GM12801 (cell line): ENCODE data around the gene IL18BP.

Experiments used
- TF ChIP-seq, protein P1 (sequence below): IDR thresholded peaks from one replicate; pipeline ENCODE4 v1.5.1; 2011; ENCODE audit warnings: control low read depth; ENCODE audit not compliant: insufficient read length; ENCODE audit errors: extremely low read depth

The IL18BP gene

DNA sequence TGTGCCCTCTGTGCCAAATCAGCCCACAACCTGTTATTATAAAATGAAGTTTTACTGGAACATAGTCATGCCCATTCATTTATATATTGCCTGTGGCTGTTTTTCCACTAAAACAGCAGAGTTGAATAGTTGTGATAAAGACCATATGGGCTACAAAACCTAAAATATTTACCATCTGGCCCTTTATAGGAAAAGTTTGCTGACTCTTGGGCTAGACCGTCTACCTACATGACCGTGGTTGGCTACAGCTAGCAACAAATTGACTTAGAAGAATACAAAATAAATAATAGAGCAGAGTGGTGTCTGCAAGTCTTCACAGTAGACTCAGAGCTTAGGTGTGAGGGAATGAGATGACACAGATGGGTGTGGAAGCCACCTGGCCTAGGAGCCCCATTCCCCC lies 11.2 kb upstream of the IL18BP start:
- TF ChIP-seq, protein P1, sequence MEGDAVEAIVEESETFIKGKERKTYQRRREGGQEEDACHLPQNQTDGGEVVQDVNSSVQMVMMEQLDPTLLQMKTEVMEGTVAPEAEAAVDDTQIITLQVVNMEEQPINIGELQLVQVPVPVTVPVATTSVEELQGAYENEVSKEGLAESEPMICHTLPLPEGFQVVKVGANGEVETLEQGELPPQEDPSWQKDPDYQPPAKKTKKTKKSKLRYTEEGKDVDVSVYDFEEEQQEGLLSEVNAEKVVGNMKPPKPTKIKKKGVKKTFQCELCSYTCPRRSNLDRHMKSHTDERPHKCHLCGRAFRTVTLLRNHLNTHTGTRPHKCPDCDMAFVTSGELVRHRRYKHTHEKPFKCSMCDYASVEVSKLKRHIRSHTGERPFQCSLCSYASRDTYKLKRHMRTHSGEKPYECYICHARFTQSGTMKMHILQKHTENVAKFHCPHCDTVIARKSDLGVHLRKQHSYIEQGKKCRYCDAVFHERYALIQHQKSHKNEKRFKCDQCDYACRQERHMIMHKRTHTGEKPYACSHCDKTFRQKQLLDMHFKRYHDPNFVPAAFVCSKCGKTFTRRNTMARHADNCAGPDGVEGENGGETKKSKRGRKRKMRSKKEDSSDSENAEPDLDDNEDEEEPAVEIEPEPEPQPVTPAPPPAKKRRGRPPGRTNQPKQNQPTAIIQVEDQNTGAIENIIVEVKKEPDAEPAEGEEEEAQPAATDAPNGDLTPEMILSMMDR = no peak

DNA sequence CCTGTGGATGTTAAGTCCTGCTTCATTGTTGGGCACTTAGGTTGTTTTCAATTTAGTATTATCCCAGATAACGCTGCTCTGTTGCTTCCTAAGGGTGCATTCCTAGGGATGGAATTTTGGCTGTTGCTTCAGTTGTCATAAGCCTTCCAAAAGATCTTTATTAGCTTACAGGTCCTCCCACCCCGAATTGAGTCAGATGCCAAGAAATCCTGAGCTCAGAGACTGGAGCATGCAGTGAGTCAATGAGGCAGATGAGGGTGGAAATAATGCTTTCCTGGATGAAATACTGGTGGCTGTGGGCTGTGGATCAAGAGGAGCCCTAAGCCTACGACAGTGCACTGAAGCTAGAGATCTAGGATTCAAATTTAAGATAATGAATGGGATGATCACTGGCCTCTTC lies 10.7 kb upstream of the IL18BP start:
- TF ChIP-seq, protein P1 = no peak

DNA sequence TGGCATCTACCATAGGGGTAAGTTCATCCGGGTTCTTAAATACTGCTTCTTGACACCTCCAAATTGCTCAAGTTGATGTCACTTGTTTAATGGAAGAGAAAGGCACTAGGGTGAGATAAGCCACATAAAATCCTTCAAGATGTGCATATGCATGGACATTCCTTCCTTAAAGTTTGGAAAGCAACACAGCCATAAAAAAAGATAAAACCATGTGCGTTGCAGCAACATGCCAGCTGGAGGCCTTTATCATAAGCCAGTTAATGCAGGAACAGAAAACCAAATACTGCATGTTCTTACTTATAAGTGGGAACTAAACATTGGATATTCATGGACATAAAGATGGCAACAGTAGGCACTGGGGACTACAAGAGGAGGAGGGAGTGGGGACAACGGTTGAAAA lies 8.0 kb upstream of the IL18BP start:
- TF ChIP-seq, protein P1 = no peak

DNA sequence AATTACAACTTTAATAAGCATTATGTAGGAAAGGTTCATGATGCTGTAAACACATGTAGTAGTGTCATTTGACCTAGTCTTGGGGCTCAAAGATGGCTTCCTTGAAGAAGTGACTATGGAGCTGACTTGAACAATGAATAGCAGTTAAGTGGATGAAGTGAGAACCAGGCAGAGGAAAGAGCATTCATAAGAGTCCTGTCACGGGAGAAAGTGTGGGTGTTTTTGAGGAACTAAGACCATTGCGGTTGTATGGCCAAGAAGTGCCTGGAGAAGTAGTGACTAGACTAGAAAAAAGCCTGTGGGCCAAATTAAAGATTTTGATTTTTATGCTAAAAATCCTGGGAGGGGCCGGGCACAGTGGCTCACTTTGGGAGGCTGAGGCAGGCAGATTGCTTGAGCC lies 7.2 kb upstream of the IL18BP start:
- TF ChIP-seq, protein P1 = no peak

DNA sequence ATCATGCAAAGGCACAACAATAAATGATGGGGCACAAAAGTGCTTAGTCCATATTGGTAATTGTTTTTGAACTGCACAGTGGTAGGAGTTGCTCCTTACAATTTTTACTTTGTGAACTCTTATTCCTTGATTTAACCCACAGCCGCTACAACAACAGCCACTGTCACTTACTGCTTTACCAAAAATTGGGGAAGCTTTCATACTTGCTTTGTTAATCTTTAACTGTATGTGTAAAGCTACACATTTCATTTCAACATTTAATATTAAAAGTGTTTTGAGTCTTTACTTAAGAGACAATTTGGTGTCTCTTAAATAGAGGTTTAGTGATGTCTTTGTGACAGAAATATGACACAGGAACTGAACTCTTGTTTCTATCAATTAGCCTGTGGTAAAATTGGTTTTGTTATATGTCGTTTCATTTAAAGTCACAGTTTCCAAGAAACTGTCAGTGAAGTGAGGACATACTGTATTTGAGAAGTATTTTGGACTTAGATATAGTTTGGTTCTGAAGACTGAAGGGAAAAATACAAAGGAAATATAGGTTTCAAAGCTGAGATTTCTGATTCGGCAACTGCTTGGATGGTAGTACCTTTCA lies 6.5 kb upstream of the IL18BP start:
- TF ChIP-seq, protein P1 = no peak

DNA sequence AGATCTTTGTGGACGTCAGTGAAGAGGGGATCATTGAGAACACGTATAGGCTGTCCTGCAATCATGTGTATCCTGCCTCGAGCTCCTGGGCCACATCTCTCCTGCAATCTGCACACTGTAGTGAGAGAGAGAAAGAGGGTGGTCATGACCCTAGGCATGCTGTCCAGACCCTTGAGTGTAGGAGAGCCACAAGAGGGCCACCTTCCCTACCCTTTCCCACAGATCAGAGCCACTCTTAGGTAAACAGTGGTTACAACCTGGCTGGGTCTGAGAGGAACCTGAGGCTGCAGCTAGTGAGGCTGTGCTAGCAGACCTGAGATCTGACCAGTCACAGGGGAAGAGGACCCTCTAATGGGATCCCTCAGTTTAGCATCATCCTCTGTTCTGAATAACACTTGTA lies 3.9 kb upstream of the IL18BP start:
- TF ChIP-seq, protein P1 = no peak

DNA sequence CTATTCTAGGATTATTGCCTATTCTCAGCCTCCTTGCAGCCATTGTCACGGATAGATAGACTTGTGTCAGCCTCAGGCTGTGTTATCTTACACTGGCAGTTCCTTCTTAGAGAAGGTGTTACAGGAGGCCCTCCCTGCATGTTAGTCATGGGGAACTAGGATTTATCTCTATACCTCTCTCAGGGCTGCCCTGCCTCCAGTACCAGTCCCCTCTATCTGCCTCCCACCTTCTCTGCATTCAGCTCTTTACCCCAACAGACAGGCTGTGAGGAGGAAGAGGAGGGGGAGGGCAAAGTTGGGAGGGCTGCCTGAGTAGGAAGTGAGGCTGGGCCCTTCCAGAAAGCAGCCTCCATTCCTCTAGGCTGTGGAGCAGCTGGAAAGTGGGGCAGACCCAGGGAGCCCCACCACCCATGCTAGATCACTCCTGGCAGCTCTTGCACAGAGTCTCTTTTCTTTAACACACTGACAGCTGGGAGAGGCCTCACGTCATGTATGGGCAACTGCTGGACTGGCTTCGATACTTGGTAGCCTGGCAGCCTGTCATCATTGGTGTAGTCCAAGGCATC lies 2.9 kb upstream of the IL18BP start:
- TF ChIP-seq, protein P1 = no peak
